Esophagus muscularis mucosa (tissue), 3 donors: ENCODE data around the gene RHOD.

Experiments
- POLR2AphosphoS5 ChIP-seq, 2 donors: sonication (generic); formaldehyde crosslinking; IDR thresholded peaks; one replicate each; pipeline ENCODE4 v1.6.1; 2017; ENCODE audit warnings: antibody characterized with exemption in 2 of 2
- TF ChIP-seq, protein P1 (sequence below), 3 experiments: fragments of 200-600 bp in 2 of 3; fragments of 450-650 bp in 1 of 3; sonication (generic) in 2 of 3; IDR thresholded peaks; one replicate each; pipeline ENCODE4 v1.5.1; 2017 to 2019; ENCODE audit warnings: antibody characterized with exemption in 3 of 3, mild to moderate bottlenecking in 2 of 3, moderate library complexity in 1 of 3

GRCh38 chr11:67118181-67118766 lies 61.6 kb downstream of the RHOD start:
- TF ChIP-seq, protein P1, sequence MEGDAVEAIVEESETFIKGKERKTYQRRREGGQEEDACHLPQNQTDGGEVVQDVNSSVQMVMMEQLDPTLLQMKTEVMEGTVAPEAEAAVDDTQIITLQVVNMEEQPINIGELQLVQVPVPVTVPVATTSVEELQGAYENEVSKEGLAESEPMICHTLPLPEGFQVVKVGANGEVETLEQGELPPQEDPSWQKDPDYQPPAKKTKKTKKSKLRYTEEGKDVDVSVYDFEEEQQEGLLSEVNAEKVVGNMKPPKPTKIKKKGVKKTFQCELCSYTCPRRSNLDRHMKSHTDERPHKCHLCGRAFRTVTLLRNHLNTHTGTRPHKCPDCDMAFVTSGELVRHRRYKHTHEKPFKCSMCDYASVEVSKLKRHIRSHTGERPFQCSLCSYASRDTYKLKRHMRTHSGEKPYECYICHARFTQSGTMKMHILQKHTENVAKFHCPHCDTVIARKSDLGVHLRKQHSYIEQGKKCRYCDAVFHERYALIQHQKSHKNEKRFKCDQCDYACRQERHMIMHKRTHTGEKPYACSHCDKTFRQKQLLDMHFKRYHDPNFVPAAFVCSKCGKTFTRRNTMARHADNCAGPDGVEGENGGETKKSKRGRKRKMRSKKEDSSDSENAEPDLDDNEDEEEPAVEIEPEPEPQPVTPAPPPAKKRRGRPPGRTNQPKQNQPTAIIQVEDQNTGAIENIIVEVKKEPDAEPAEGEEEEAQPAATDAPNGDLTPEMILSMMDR (IDR thresholded peaks at IDR 0.05): no peak
- TF ChIP-seq POLR2AphosphoS5 (IDR thresholded peaks at IDR 0.05): no peak
